OCI-LY1 (cell line): Measurements from ENCODE around the gene RPL35A.

Source experiments
- CTCF ChIP-seq: fragments of 200-600 bp; sonication (generic), shearing (Covaris generic); IDR thresholded peaks from 2 replicates; pipeline ENCODE4 v1.5.1; 2017; ENCODE audit warnings: mild to moderate bottlenecking, antibody characterized with exemption, low read length, moderate library complexity, mixed read lengths
- EZH2 ChIP-seq: fragments of 200-600 bp; sonication (generic), shearing (Covaris generic); IDR thresholded peaks from 2 replicates; pipeline ENCODE4 v1.8.0; 2017; ENCODE audit warnings: borderline replicate concordance, mixed run types, mild to moderate bottlenecking, antibody characterized with exemption, low read length, moderate library complexity, mixed read lengths

- TF ChIP-seq CTCF, result no peak
- no peak for TF ChIP-seq EZH2
Observed at GRCh38 chr3:197975311-197975710, 25.3 kb downstream of the RPL35A start.
